A673 (cell line): ENCODE measurements around the gene SSBP1. TPM values are rescaled to one million over a fixed set of nuclear protein-coding genes. Genes with fewer than 3 reads are reported as not detected.
A peak's percentile ranks its signal among the peaks of the same experiment; 100 is the strongest.
"Not testable (repeated sequence)": the region's sequence is repeated elsewhere in the genome, so short reads cannot be mapped to it uniquely, and the experiment has no call there.

ENCODE experiments used
- Bru-seq: library from RNA; stranded (reverse); fragments of 400-500 nt; gene quantifications from one replicate; lab custom pipeline; 2021; lab: Mats Ljungman, UMichigan
- BruChase-seq, 2 experiments: library from RNA; stranded (reverse); fragments of 400-500 nt; gene quantifications; one replicate each; lab custom pipeline; 2021; lab: Mats Ljungman, UMichigan
- BruUV-seq: library from RNA; stranded (reverse); fragments of 400-500 nt; replicated peaks from 2 replicates; lab custom pipeline; 2021; lab: Mats Ljungman, UMichigan
- CTCF ChIA-PET: fragments of 300-600 bp; sonication (Branson Sonifier 250); formaldehyde crosslinking; loops from one replicate; lab custom pipeline; 2022; ENCODE audit warnings: antibody characterized with exemption; lab: Charles Lee
- POLR2A ChIA-PET: fragments of 300-600 bp; sonication (Branson Sonifier 250); formaldehyde crosslinking; loops from one replicate; lab custom pipeline; 2022; ENCODE audit warnings: antibody characterized with exemption; ENCODE audit not compliant: low non-redundant PET; lab: Charles Lee
- DNase-seq: peaks from one replicate; pipeline ENCODE4 v3.0.0-alpha.2; 2015; ENCODE audit warnings: low spot score
- H3K27ac ChIP-seq: fragments of 200-600 bp; sonication (generic); 2 replicates; pipeline ENCODE4 v1.5.1; 2016; ENCODE audit warnings: mixed run types, low read depth, mild to moderate bottlenecking, mixed read lengths, antibody characterized with exemption, low read length; ENCODE audit not compliant: poor library complexity, severe bottlenecking
- H3K27me3 ChIP-seq: fragments of 200-600 bp; sonication (generic); replicated peaks from 2 replicates; pipeline ENCODE4 v1.6.1; 2017; ENCODE audit warnings: mixed run types, low read depth, mild to moderate bottlenecking, mixed read lengths, antibody characterized with exemption, low read length; ENCODE audit not compliant: insufficient read depth, poor library complexity
- H3K36me3 ChIP-seq: fragments of 200-600 bp; sonication (generic); 2 replicates; pipeline ENCODE4 v1.6.1; 2016; ENCODE audit warnings: mixed run types, mild to moderate bottlenecking, mixed read lengths, antibody characterized with exemption, low read length; ENCODE audit not compliant: insufficient read depth, poor library complexity, severe bottlenecking
- H3K4me1 ChIP-seq: fragments of 200-600 bp; sonication (generic); 2 replicates; pipeline ENCODE4 v1.6.1; 2017; ENCODE audit warnings: mixed run types, mild to moderate bottlenecking, mixed read lengths, antibody characterized with exemption, low read length; ENCODE audit not compliant: insufficient read depth, poor library complexity, severe bottlenecking
- H3K4me3 ChIP-seq: fragments of 200-600 bp; sonication (generic); 2 replicates; pipeline ENCODE4 v1.5.1; 2016; ENCODE audit warnings: low read depth, mixed run types, mild to moderate bottlenecking, mixed read lengths, low read length; ENCODE audit not compliant: poor library complexity, severe bottlenecking
- H3K9me3 ChIP-seq: fragments of 200-600 bp; sonication (generic); 2 replicates; pipeline ENCODE4 v1.6.1; 2016; ENCODE audit warnings: mixed run types, low read depth, mild to moderate bottlenecking, mixed read lengths, antibody characterized with exemption, low read length; ENCODE audit not compliant: poor library complexity, severe bottlenecking
- EZH2 ChIP-seq: fragments of 200-600 bp; sonication (generic); IDR thresholded peaks from 2 replicates; pipeline ENCODE4 v1.6.1; 2017; ENCODE audit warnings: borderline replicate concordance, low read depth, mild to moderate bottlenecking, mixed read lengths, antibody characterized with exemption, low read length; ENCODE audit not compliant: poor library complexity, severe bottlenecking
- intact Hi-C: fragments of 100-400 bp; cut with micrococcal nuclease; formaldehyde crosslinking; loops from one replicate; pipeline ENCODE4 v1.10.0; 2022; ENCODE audit not compliant: unreplicated experiment
- long read RNA-seq: library from polyadenylated mRNA; stranded (forward); transcript quantifications from one replicate; pipeline ENCODE4 v2.0.0, GENCODE V29; 2022
- total RNA-seq: library from RNA; stranded (reverse); gene quantifications from 2 replicates; pipeline ENCODE4 v1.2.3, GENCODE V29; 2021
- TF ChIP-seq, protein P1 (sequence below): fragments of 300-800, 200-600 bp; sonication (generic); conservative IDR thresholded peaks from 2 replicates; pipeline ENCODE4 v1.5.1; 2017; ENCODE audit warnings: low read depth, mild to moderate bottlenecking, antibody characterized with exemption, low read length, moderate library complexity, mixed read lengths

The SSBP1 gene, protein sequence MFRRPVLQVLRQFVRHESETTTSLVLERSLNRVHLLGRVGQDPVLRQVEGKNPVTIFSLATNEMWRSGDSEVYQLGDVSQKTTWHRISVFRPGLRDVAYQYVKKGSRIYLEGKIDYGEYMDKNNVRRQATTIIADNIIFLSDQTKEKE
- total RNA-seq (186 and 189 TPM in 2 replicates), Bru-seq, nascent RNA (percentile 86 among the genes with signal in this experiment), BruChase-seq, experiment 1, labeled RNA remaining after a 2-hour chase (percentile 76 among the genes with signal in this experiment), BruChase-seq, experiment 2, labeled RNA remaining after a 6-hour chase (percentile 74 among the genes with signal in this experiment)
- long read RNA-seq, transcript SSBP1-214 (7 exons, 636 nt): minor isoform, 52 of 218 reads
- long read RNA-seq, transcript SSBP1-206 (7 exons, 630 nt): minor isoform, 29 of 218 reads
- long read RNA-seq, transcript SSBP1-201 (7 exons, 687 nt): major isoform, 124 of 218 reads
- long read RNA-seq, partial matches to known transcripts: 3 of 218 reads
- long read RNA-seq, other reads (novel, unspliced or antisense): 6 of 218 reads

DNA sequence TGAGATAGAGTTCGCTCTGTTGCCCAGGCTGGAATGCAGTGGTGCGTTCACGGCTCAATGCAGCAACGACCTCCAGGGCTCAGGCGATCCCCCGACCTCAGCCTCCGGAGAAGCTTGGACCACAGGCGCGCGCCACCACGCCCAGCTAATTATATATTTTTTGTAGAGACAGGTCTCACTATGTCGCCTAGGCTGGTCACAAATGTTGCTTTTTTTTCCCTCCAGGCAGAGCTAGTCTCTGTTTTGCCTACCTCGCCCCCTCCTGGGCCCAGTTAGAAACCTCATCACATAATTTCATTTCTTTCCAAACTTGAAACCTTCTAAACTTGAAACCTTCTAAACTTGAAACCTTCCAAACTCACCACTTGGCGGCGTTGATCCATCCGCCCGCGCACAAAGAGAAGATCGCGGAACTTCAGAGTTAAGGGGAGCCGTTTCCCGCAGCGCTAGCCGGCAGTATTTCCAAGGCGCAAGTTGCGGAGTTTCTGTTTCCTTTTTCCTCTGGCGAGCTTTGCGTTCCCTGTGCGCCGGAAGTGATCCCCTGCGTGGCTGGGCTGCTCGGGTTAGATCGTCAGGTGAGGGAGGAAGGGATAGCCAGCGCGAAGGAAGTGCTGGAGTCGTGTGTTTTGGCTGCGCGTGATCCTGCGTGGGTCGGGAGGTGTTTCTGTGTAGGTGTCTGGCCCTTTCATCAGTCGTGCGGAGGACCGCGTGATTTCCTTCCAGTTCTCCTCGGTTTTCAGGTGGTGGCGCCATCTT is at the start of gene SSBP1:
Gene SSBP1 (plus strand): TSS at position 523 of the 756 bp plus-strand sequence. CDS start 809 bp downstream, outside the sequence.
- ChIA-PET CTCF (interaction anchor here (0.7 to 1.1 kb wide), 3 partner anchors 10 to 88 kb away, joined by 3 to 10 read pairs (median 4); no protein-coding TSS in a partner anchor), POLR2A (no interaction called here)
- no peak for TF ChIP-seq EZH2
- TF ChIP-seq, protein P1, sequence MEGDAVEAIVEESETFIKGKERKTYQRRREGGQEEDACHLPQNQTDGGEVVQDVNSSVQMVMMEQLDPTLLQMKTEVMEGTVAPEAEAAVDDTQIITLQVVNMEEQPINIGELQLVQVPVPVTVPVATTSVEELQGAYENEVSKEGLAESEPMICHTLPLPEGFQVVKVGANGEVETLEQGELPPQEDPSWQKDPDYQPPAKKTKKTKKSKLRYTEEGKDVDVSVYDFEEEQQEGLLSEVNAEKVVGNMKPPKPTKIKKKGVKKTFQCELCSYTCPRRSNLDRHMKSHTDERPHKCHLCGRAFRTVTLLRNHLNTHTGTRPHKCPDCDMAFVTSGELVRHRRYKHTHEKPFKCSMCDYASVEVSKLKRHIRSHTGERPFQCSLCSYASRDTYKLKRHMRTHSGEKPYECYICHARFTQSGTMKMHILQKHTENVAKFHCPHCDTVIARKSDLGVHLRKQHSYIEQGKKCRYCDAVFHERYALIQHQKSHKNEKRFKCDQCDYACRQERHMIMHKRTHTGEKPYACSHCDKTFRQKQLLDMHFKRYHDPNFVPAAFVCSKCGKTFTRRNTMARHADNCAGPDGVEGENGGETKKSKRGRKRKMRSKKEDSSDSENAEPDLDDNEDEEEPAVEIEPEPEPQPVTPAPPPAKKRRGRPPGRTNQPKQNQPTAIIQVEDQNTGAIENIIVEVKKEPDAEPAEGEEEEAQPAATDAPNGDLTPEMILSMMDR: peak; percentile 97
- peak within 1 kb of the TSS; percentile 70 for H3K27ac ChIP-seq
- no peaks in the 10 kb centered on the region for H3K27me3 ChIP-seq
- peak; percentile 98 for DNase-seq
- no peaks in the 10 kb centered on the region for H3K9me3 ChIP-seq
- intact Hi-C loops: loop anchor here (2.0 to 5.0 kb wide), 2 partner anchors 36 to 83 kb away; partner anchors contain the start of gene DENND11
- peak within 1 kb of the TSS; percentile 66 for H3K4me3 ChIP-seq
- peaks cover 29% of the 10 kb centered on the region for H3K36me3 ChIP-seq
- H3K4me1 ChIP-seq: peaks cover 15% of the 10 kb centered on the region
- BruUV-seq: no TSS peak

DNA sequence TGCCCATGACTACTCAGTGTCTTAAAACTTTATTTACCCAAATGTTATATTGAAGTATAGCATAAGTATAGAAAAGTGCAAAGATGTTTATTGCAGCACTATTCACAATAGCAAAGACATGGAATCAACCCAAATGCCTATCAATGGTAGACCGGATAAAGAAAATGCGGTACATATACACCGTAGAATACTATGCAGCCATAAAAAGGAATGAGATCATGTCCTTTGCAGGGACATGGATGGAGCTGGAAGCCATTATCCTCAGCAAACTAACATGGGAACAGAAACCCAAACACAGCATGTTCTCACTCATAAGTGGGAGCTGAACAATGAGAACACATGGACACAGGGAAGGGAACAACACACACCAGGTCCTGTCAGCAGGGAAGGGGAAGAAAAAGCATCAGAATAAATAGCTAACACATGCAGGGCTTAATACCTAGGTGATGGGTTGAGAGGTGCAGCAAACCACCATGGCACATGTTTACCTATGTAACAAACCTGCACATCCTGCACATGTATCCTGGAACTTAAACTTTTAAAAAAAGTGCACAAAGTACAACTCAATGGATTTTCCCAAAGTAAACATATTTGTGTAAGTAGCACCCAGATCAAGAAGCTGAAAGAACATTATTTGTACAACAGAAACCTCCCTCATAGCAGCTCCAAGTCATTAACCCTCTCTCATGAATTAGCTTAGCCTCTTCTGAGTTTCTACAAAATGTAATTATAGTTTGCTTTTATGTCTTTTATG is 48.9 kb upstream of the SSBP1 start:
- H3K4me3 ChIP-seq, H3K36me3 ChIP-seq, POLR2A ChIA-PET, intact Hi-C loops, H3K27ac ChIP-seq, BruUV-seq, CTCF ChIA-PET, H3K9me3 ChIP-seq, H3K27me3 ChIP-seq, DNase-seq, H3K4me1 ChIP-seq: not testable (repeated sequence)

DNA sequence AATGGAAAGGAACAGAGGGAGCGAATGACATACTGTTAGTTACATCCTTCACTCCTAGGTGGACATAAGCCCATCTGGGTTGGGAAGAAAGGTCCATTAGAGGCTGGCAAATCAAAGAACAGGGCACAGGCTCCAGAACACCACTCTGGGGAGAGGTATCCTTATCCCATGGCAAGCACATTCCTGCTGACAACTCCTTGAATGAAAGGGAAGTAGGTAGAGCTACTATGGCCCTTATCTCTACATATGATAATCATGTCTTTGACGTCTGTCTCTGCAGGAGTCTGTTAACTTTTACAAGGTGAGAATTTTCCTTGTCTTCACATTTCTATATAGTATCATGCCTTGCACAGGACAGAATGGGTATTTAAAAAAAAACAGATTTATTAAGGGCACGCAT is 46.6 kb upstream of the SSBP1 start:
- H3K27me3 ChIP-seq: no peaks in the 10 kb centered on the region
- POLR2A ChIA-PET: no interaction called here
- TF ChIP-seq, protein P1: no peak
- TF ChIP-seq EZH2: no peak
- H3K4me3 ChIP-seq: no peak overlapping the region
- CTCF ChIA-PET: no interaction called here
- no peaks in the 10 kb centered on the region for H3K9me3 ChIP-seq
- intact Hi-C loops: no loop called here
- no peak for DNase-seq
- H3K27ac ChIP-seq: no peak overlapping the region
- no peaks in the 10 kb centered on the region for H3K36me3 ChIP-seq
- no peaks in the 10 kb centered on the region for H3K4me1 ChIP-seq
- no TSS peak for BruUV-seq
